H1 (cell line): ENCODE data around the gene LYPD6. TPM values are rescaled to one million over a fixed set of nuclear protein-coding genes. Genes with fewer than 3 reads are reported as not detected.

Experiments
- CTCF ChIA-PET: fragments of 300-600 bp; sonication (Branson Sonifier 250); formaldehyde crosslinking; loops from one replicate; lab custom pipeline; 2021; ENCODE audit not compliant: partially characterized antibody; lab: Charles Lee
- POLR2A ChIA-PET: fragments of 300-600 bp; sonication (Branson Sonifier 250); formaldehyde crosslinking; loops from one replicate; lab custom pipeline; 2021; ENCODE audit warnings: inconsistent platforms; ENCODE audit not compliant: partially characterized antibody; lab: Charles Lee
- DNase-seq, 2 experiments: peaks; one replicate each; pipeline versions ENCODE4 v3.0.0 to v3.0.0-alpha.2; 2010 to 2022; ENCODE audit warnings: low spot score in 2 of 2, low read depth in 1 of 2, mixed read lengths in 1 of 2
- FAIRE-seq: peaks from 2 replicates; lab custom pipeline; 2011; peaks lifted over from hg19 to GRCh38; lab: Jason Lieb, UNC
- H2AFZ ChIP-seq: 2 replicates; pipeline ENCODE4 v1.8.1; 2012; ENCODE audit warnings: low read length, inconsistent platforms
- H2AK5ac ChIP-seq: 2 replicates; pipeline ENCODE4 v1.6.1; 2013; ENCODE audit warnings: low read depth, low read length
- H2BK120ac ChIP-seq: replicated peaks from 2 replicates; pipeline ENCODE3; 2013; ENCODE audit warnings: low read depth, low read length, inconsistent platforms
- H2BK12ac ChIP-seq: 2 replicates; pipeline ENCODE4 v1.6.1; 2013; ENCODE audit warnings: low read depth, low read length
- H2BK15ac ChIP-seq: 2 replicates; pipeline ENCODE4 v1.6.1; 2013; ENCODE audit warnings: low read length
- H2BK20ac ChIP-seq: 2 replicates; pipeline ENCODE4 v1.6.1; 2013; ENCODE audit warnings: low read length
- H2BK5ac ChIP-seq: 2 replicates; pipeline ENCODE4 v1.6.1; 2013; ENCODE audit warnings: low read depth, low read length
- H3K14ac ChIP-seq: 2 replicates; pipeline ENCODE4 v1.6.1; 2013; ENCODE audit warnings: inconsistent platforms; ENCODE audit not compliant: insufficient read length
- H3K18ac ChIP-seq: 2 replicates; pipeline ENCODE4 v1.6.1; 2013; ENCODE audit warnings: low read length; ENCODE audit errors: extremely low read depth
- H3K23ac ChIP-seq: 2 replicates; pipeline ENCODE4 v1.6.1; 2013; ENCODE audit warnings: inconsistent platforms; ENCODE audit not compliant: insufficient read length
- H3K23me2 ChIP-seq: 2 replicates; pipeline ENCODE4 v1.6.1; 2013; ENCODE audit warnings: low read depth, low read length
- H3K27ac ChIP-seq: 2 replicates; pipeline ENCODE4 v1.6.1; 2011; ENCODE audit warnings: low read depth, low read length, inconsistent platforms
- H3K27me3 ChIP-seq, 4 experiments: replicated peaks in 1 of 4; 1 replicate in 1 of 4; 2 replicates in 3 of 4; pipeline versions ENCODE4 v1.6.1 to v1.8.1; 2011 to 2013; ENCODE audit warnings: low read length in 3 of 4, mild to moderate bottlenecking in 3 of 4, inconsistent platforms in 2 of 4, mixed read lengths in 2 of 4, moderate library complexity in 1 of 4; ENCODE audit not compliant: control insufficient read depth in 3 of 4, insufficient read depth in 3 of 4; ENCODE audit errors: extremely low read depth in 1 of 4
- H3K36me3 ChIP-seq, 4 experiments: 2 replicates each; pipeline versions ENCODE4 v1.6.1 to v1.8.1; 2011 to 2013; ENCODE audit warnings: mild to moderate bottlenecking in 4 of 4, low read length in 3 of 4, moderate library complexity in 2 of 4, control low read depth in 1 of 4, inconsistent platforms in 1 of 4; ENCODE audit not compliant: insufficient read depth in 4 of 4, control insufficient read depth in 2 of 4
- H3K4ac ChIP-seq: replicated peaks from 2 replicates; pipeline ENCODE3; 2013; ENCODE audit warnings: low read length, low read depth, mixed read lengths, inconsistent platforms; ENCODE audit not compliant: insufficient read length
- H3K4me1 ChIP-seq, 4 experiments: replicated peaks in 1 of 4; 1 replicate in 1 of 4; 2 replicates in 3 of 4; pipeline versions ENCODE4 v1.6.1 to v1.8.1; 2011 to 2013; ENCODE audit warnings: low read length in 3 of 4, inconsistent platforms in 2 of 4, mixed read lengths in 1 of 4; ENCODE audit not compliant: insufficient read depth in 4 of 4, control insufficient read depth in 3 of 4
- H3K4me2 ChIP-seq, 2 experiments: 2 replicates each; pipeline versions ENCODE4 v1.6.1 to v1.8.1; 2011 to 2013; ENCODE audit warnings: low read depth in 2 of 2, low read length in 2 of 2, control low read depth in 1 of 2, inconsistent platforms in 1 of 2, mild to moderate bottlenecking in 1 of 2; ENCODE audit not compliant: insufficient read depth in 1 of 2
- H3K4me3 ChIP-seq, 4 experiments: fragments of 200-600, 300-600 bp in 1 of 4; sonication (generic), shearing (Covaris generic), sonication (Bioruptor Twin) in 1 of 4; 2 replicates each; pipeline versions ENCODE4 v1.5.1 to v1.8.1; 2011 to 2016; ENCODE audit warnings: low read length in 4 of 4, low read depth in 3 of 4, control low read depth in 2 of 4, inconsistent platforms in 2 of 4, mild to moderate bottlenecking in 2 of 4, mixed read lengths in 1 of 4, moderate library complexity in 1 of 4; ENCODE audit not compliant: insufficient read depth in 2 of 4; ENCODE audit errors: extremely low read depth in 1 of 4
- H3K56ac ChIP-seq: replicated peaks from 2 replicates; pipeline ENCODE3; 2013; ENCODE audit warnings: low read depth, mild to moderate bottlenecking, mixed read lengths, low read length, inconsistent platforms; ENCODE audit not compliant: insufficient read length
- H3K79me1 ChIP-seq: 2 replicates; pipeline ENCODE4 v1.6.1; 2013; ENCODE audit warnings: low read depth, low read length, control low read depth
- H3K79me2 ChIP-seq, 2 experiments: 2 replicates each; pipeline versions ENCODE4 v1.6.1 to v1.8.1; 2012 to 2013; ENCODE audit warnings: low read length in 2 of 2, mild to moderate bottlenecking in 2 of 2, inconsistent platforms in 1 of 2; ENCODE audit not compliant: insufficient read depth in 2 of 2, control insufficient read depth in 1 of 2
- H3K9ac ChIP-seq, 4 experiments: replicated peaks in 1 of 4; 1 replicate in 1 of 4; 2 replicates in 3 of 4; pipeline versions ENCODE4 v1.6.1 to v1.8.1; 2011 to 2013; ENCODE audit warnings: low read depth in 3 of 4, low read length in 3 of 4, control low read depth in 2 of 4, mild to moderate bottlenecking in 2 of 4, moderate library complexity in 2 of 4, inconsistent platforms in 1 of 4; ENCODE audit errors: extremely low read depth in 1 of 4
- H3K9me3 ChIP-seq, 2 experiments: 2 replicates each; pipeline versions ENCODE4 v1.6.1 to v1.8.1; 2012 to 2013; ENCODE audit warnings: mild to moderate bottlenecking in 2 of 2, moderate library complexity in 2 of 2, control low read depth in 1 of 2, inconsistent platforms in 1 of 2, low read depth in 1 of 2, low read length in 1 of 2, mixed read lengths in 1 of 2; ENCODE audit not compliant: insufficient read depth in 2 of 2
- H4K20me1 ChIP-seq, 2 experiments: replicated peaks in 1 of 2; 2 replicates each; pipeline versions ENCODE3 to v1.8.1; 2011 to 2013; ENCODE audit warnings: inconsistent platforms in 2 of 2, low read length in 2 of 2, mild to moderate bottlenecking in 1 of 2; ENCODE audit not compliant: insufficient read depth in 2 of 2, control insufficient read depth in 1 of 2
- H4K5ac ChIP-seq: 2 replicates; pipeline ENCODE4 v1.6.1; 2013; ENCODE audit warnings: low read length, low read depth, mixed read lengths, inconsistent platforms; ENCODE audit not compliant: insufficient read length
- H4K8ac ChIP-seq: 2 replicates; pipeline ENCODE4 v1.8.0; 2013; ENCODE audit warnings: mild to moderate bottlenecking, moderate library complexity, low read length, inconsistent platforms; ENCODE audit not compliant: insufficient read depth; ENCODE audit errors: extremely low read depth
- H4K91ac ChIP-seq: replicated peaks from 2 replicates; pipeline ENCODE3; 2013; ENCODE audit warnings: low read length, mixed read lengths, inconsistent platforms; ENCODE audit not compliant: insufficient read length
- ASH2L ChIP-seq: fragments of 200-600, 300-600 bp; sonication (generic); IDR thresholded peaks from one replicate; pipeline ENCODE4 v1.7.1; 2017; ENCODE audit warnings: low read length
- BRCA1 ChIP-seq: IDR thresholded peaks from 2 replicates; pipeline ENCODE4 v1.6.1; 2012; ENCODE audit warnings: low read depth, low read length, improper control_type of control experiment
- CTBP2 ChIP-seq: IDR thresholded peaks from 2 replicates; pipeline ENCODE4 v1.7.0; 2011; ENCODE audit warnings: borderline replicate concordance, mild to moderate bottlenecking, moderate library complexity, mixed read lengths, low read length; ENCODE audit not compliant: insufficient read depth, insufficient read length
- EZH2 ChIP-seq: fragments of 200-600 bp; sonication (generic); IDR thresholded peaks from 2 replicates; pipeline ENCODE4 v1.7.1; 2012; ENCODE audit warnings: low read depth, mild to moderate bottlenecking, moderate library complexity, low read length, inconsistent platforms; ENCODE audit not compliant: severe bottlenecking
- GTF2F1 ChIP-seq: IDR thresholded peaks from 2 replicates; pipeline ENCODE4 v1.6.1; 2012; ENCODE audit warnings: low read depth, low read length, improper control_type of control experiment, borderline replicate concordance
- HDAC2 ChIP-seq, 2 experiments: fragments of 300-600 bp in 1 of 2; sonication (generic) in 1 of 2; IDR thresholded peaks; 2 replicates each; pipeline ENCODE4 v1.6.1; 2011 to 2012; ENCODE audit warnings: low read depth in 2 of 2, low read length in 2 of 2, mild to moderate bottlenecking in 2 of 2, moderate library complexity in 2 of 2, borderline replicate concordance in 1 of 2, inconsistent platforms in 1 of 2
- POLR2AphosphoS5 ChIP-seq: IDR thresholded peaks from 2 replicates; pipeline ENCODE4 v1.6.1; 2011; ENCODE audit warnings: low read depth, low read length
- SIRT6 ChIP-seq: IDR thresholded peaks from one replicate; pipeline ENCODE4 v1.7.1; 2012; ENCODE audit warnings: low read length, inconsistent platforms
- SUZ12 ChIP-seq: fragments of 200-600 bp; sonication (generic); IDR thresholded peaks from 2 replicates; pipeline ENCODE4 v1.6.1; 2012; ENCODE audit warnings: mild to moderate bottlenecking, inconsistent platforms, low read length, moderate library complexity, mixed read lengths
- TAF7 ChIP-seq: optimal IDR thresholded peaks from 2 replicates; pipeline ENCODE3; 2011; ENCODE audit warnings: low read depth, mild to moderate bottlenecking, inconsistent platforms, low read length, moderate library complexity, borderline replicate concordance
- WGBS, 2 experiments: shearing (Covaris generic) in 1 of 2; methylation state at CpG; one replicate each; pipeline versions ENCODE4 v1.1.6 to v1.1.7; 2013 to 2015; ENCODE audit warnings: low lambda C conversion rate in 2 of 2, mixed read lengths in 2 of 2, inconsistent platforms in 1 of 2, low coverage in 1 of 2, missing lambda C conversion rate in 1 of 2; ENCODE audit not compliant: insufficient replicate concordance in 2 of 2, insufficient coverage in 1 of 2, insufficient read length in 1 of 2; ENCODE audit errors: extremely low coverage in 1 of 2, missing lambda C conversion rate in 1 of 2; 5-methylcytosine and 5-hydroxymethylcytosine counted together
- polyA plus RNA-seq, 7 experiments: library from polyadenylated mRNA; depleted of rRNA in 3 of 7; stranded (reverse) in 5 of 7; unstranded in 2 of 7; fragments of >200 nt in 5 of 7; fragments of 200-250 nt in 2 of 7; gene quantifications; 1 replicate in 5 of 7; 2 replicates in 1 of 7; 4 replicates in 1 of 7; pipeline versions ENCODE4 v1.2.1 to v1.2.3, GENCODE V29; 2011 to 2013; ENCODE audit warnings: missing spikeins in 2 of 7, mixed read lengths in 2 of 7
- total RNA-seq: library from RNA; stranded (reverse); fragmentation: NEBNext Ultra II Directional; extraction: Animal tissue kit (Norgen Biotek cat#: 25700); gene quantifications from 2 replicates; pipeline ENCODE4 v1.2.1, GENCODE V29; 2021
- TF ChIP-seq, protein P1 (sequence below): IDR thresholded peaks from 2 replicates; pipeline ENCODE4 v1.6.1; 2012; ENCODE audit warnings: inconsistent platforms

The LYPD6 gene
- total and polyA plus RNA-seq, 2 of the 8 experiments (the other 6 are each of a cell fraction or from before 2014, with no cell fraction given), result 5.6 to 8.9 TPM

DNA sequence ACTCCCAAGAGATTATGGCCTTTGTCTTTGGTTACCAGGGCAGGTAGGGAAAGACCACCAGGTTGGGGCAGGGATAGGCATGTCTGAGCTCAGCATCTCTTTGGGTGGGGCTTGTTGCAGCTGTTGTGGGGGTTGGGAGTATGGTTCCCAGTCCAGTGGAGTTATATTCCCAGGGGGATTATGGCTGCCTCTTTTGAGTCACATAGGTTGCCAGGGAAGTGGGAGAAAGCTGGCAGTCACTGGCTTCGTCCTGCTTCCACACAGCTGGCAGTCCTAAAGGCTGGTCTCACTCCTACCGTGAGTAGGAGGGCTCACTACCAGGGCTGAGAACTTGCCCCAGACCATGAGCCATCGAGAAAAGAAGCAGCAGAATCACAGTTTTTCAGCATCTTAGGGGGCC lies 79.1 kb downstream of the LYPD6 start:
- no peak overlapping the region for H3K27ac ChIP-seq
- no peaks in the 10 kb centered on the region for H3K27me3 ChIP-seq
- no peak overlapping the region for H2BK15ac ChIP-seq
- no peak overlapping the region for H3K14ac ChIP-seq
- DNase-seq, result no peak
- POLR2A ChIA-PET, result no interaction called here
- H3K4ac ChIP-seq, result no peak overlapping the region
- H4K20me1 ChIP-seq, result no peaks in the 10 kb centered on the region
- no peaks in the 10 kb centered on the region for H3K79me1 ChIP-seq
- no peaks in the 10 kb centered on the region for H3K23me2 ChIP-seq
- FAIRE-seq, result no peak
- H3K36me3 ChIP-seq, result no peaks in the 10 kb centered on the region
- H4K5ac ChIP-seq, result no peak overlapping the region
- H3K4me3 ChIP-seq, result no peak overlapping the region
- no peak for TF ChIP-seq SIRT6
- no peak for TF ChIP-seq ASH2L
- no peak for TF ChIP-seq POLR2AphosphoS5
- no peak for TF ChIP-seq TAF7
- TF ChIP-seq HDAC2 (IDR thresholded peaks at IDR 0.05; ENCODE audit: borderline replicate concordance in 1 of 2, low read depth in 2 of 2, low read length in 2 of 2), result no peak
- TF ChIP-seq EZH2, result no peak
- no peak for TF ChIP-seq SUZ12
- no peak for TF ChIP-seq CTBP2
- TF ChIP-seq, protein P1, sequence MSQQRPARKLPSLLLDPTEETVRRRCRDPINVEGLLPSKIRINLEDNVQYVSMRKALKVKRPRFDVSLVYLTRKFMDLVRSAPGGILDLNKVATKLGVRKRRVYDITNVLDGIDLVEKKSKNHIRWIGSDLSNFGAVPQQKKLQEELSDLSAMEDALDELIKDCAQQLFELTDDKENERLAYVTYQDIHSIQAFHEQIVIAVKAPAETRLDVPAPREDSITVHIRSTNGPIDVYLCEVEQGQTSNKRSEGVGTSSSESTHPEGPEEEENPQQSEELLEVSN, result no peak
- no peak for TF ChIP-seq GTF2F1
- no peak for TF ChIP-seq BRCA1
- TF ChIP-seq, all 59 proteins: peak for 0
- no peak overlapping the region for H4K91ac ChIP-seq
- no peaks in the 10 kb centered on the region for H3K79me2 ChIP-seq
- H3K4me2 ChIP-seq, result no peak overlapping the region
- H2BK120ac ChIP-seq, result no peak overlapping the region
- no peak overlapping the region for H3K9ac ChIP-seq
- H3K18ac ChIP-seq, result no peak overlapping the region
- H2AFZ ChIP-seq, result no peak overlapping the region
- no peak overlapping the region for H3K23ac ChIP-seq
- CTCF ChIA-PET, result interaction anchor here (0.9 to 3.5 kb wide), 3 partner anchors 12 to 31 kb away, joined by 3 to 11 read pairs (median 4); no protein-coding TSS in a partner anchor
- H3K56ac ChIP-seq, result no peak overlapping the region
- peaks cover 0 to 4% of the 10 kb centered on the region in 2 experiments; a peak in 1 of 4 replicates for H3K9me3 ChIP-seq
- no peak overlapping the region for H2BK12ac ChIP-seq
- 70% methylated on average over 3 of the region's 3 CpGs; no CpG with 5 or more reads in 1 of the 2 experiments for WGBS, 2 experiments
- H4K8ac ChIP-seq, result no peak overlapping the region
- no peak overlapping the region for H2AK5ac ChIP-seq
- no peak overlapping the region for H2BK5ac ChIP-seq
- no peak overlapping the region for H2BK20ac ChIP-seq
- H3K4me1 ChIP-seq, result no peaks in the 10 kb centered on the region
